ENCODE data around the gene KCNQ1. TPM values are rescaled to one million over a fixed set of nuclear protein-coding genes. Genes with fewer than 3 reads are reported as not detected.

KCNQ1 gene
- polyA plus RNA-seq, 1 of the 3 experiments (the other 2 are of a cell fraction): 0.05 TPM

- TF ChIP-seq REST (IDR thresholded peaks at IDR 0.05; ENCODE audit: low read depth, low read length): no peak
- TF ChIP-seq, protein P1, sequence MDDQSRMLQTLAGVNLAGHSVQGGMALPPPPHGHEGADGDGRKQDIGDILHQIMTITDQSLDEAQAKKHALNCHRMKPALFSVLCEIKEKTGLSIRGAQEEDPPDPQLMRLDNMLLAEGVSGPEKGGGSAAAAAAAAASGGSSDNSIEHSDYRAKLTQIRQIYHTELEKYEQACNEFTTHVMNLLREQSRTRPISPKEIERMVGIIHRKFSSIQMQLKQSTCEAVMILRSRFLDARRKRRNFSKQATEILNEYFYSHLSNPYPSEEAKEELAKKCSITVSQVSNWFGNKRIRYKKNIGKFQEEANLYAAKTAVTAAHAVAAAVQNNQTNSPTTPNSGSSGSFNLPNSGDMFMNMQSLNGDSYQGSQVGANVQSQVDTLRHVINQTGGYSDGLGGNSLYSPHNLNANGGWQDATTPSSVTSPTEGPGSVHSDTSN (IDR thresholded peaks at IDR 0.05): no peak
These were observed 82.9 kb downstream of the KCNQ1 start (continued) for GRCh38 chr11:2527621-2528291.

- Histone ChIP-seq H3K4me1 (ENCODE audit: control insufficient read depth in 1 of 2, insufficient read depth in 2 of 2, low read depth in 1 of 2, low read length in 1 of 2) (peaks cover 6 to 9% of the 10 kb centered on the region in 2 experiments; a peak in 2 of 4 replicates), H3K9ac (no peak overlapping the region), H3K4me3 (ENCODE audit: low read depth in 2 of 2, low read length in 1 of 2) (no peak overlapping the region), H3K4me2 (no peak overlapping the region), H3K27ac (ENCODE audit: low read depth in 2 of 2, low read length in 1 of 2) (no peak overlapping the region), H3K9me2 (no peaks in the 10 kb centered on the region), H3F3A (replicated peaks; ENCODE audit: insufficient read depth) (no peaks in the 10 kb centered on the region), H3K27me3 (ENCODE audit: insufficient read depth) (no peaks in the 10 kb centered on the region), H2AFZ (ENCODE audit: low read depth) (no peak overlapping the region), H3K36me3 (replicated peaks in 1 of 2; ENCODE audit: control insufficient read depth in 1 of 2, insufficient read depth in 2 of 2, low read length in 1 of 2) (no peaks in the 10 kb centered on the region), H3K9me3 (no peaks in the 10 kb centered on the region), H3K79me2 (ENCODE audit: insufficient read depth) (no peaks in the 10 kb centered on the region), H4K20me1 (ENCODE audit: insufficient read depth) (no peaks in the 10 kb centered on the region)
- CTCF ChIA-PET: interaction anchor here (1.1 to 14.0 kb wide), 7 partner anchors 10 to 365 kb away, joined by 3 to 461 read pairs (median 5); no protein-coding TSS in a partner anchor
- WGBS (ENCODE audit: low lambda C conversion rate): 51% methylated on average over 7 of the region's 18 CpGs
- POLR2A ChIA-PET: no interaction called here
- TF ChIP-seq, protein P2, sequence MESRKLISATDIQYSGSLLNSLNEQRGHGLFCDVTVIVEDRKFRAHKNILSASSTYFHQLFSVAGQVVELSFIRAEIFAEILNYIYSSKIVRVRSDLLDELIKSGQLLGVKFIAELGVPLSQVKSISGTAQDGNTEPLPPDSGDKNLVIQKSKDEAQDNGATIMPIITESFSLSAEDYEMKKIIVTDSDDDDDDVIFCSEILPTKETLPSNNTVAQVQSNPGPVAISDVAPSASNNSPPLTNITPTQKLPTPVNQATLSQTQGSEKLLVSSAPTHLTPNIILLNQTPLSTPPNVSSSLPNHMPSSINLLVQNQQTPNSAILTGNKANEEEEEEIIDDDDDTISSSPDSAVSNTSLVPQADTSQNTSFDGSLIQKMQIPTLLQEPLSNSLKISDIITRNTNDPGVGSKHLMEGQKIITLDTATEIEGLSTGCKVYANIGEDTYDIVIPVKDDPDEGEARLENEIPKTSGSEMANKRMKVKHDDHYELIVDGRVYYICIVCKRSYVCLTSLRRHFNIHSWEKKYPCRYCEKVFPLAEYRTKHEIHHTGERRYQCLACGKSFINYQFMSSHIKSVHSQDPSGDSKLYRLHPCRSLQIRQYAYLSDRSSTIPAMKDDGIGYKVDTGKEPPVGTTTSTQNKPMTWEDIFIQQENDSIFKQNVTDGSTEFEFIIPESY (IDR thresholded peaks at IDR 0.05; ENCODE audit: borderline replicate concordance, low read depth): no peak
- TF ChIP-seq FOXJ3 (CRISPR knock-in tag; IDR thresholded peaks at IDR 0.05) (no peak), TCF12 (IDR thresholded peaks at IDR 0.05) (no peak), SMC3 (IDR thresholded peaks at IDR 0.05; ENCODE audit: low read depth, low read length) (no peak), EZH2phosphoT487 (IDR thresholded peaks at IDR 0.05; ENCODE audit: borderline replicate concordance, low read depth) (no peak), TEAD4 (IDR thresholded peaks at IDR 0.05; ENCODE audit: borderline replicate concordance, insufficient read depth) (no peak), RCOR1 (IDR thresholded peaks at IDR 0.05; ENCODE audit: low read length) (no peak), GATA2 (CRISPR knock-in tag; IDR thresholded peaks at IDR 0.05) (no peak), JUND (IDR thresholded peaks at IDR 0.05) (no peak), RXRA (IDR thresholded peaks at IDR 0.05; ENCODE audit: borderline replicate concordance, low read depth) (no peak), NFIC (IDR thresholded peaks at IDR 0.05; ENCODE audit: borderline replicate concordance) (no peak), RFX5 (IDR thresholded peaks at IDR 0.05; ENCODE audit: low read length) (no peak), YY1 (IDR thresholded peaks at IDR 0.05; ENCODE audit: low read depth) (no peak), GABPA (IDR thresholded peaks at IDR 0.05; ENCODE audit: low read depth) (no peak), MEF2A (IDR thresholded peaks at IDR 0.05; ENCODE audit: borderline replicate concordance, low read depth) (no peak)
- TF ChIP-seq, protein P1 (IDR thresholded peaks at IDR 0.05): no peak
- TF ChIP-seq, protein P3, sequence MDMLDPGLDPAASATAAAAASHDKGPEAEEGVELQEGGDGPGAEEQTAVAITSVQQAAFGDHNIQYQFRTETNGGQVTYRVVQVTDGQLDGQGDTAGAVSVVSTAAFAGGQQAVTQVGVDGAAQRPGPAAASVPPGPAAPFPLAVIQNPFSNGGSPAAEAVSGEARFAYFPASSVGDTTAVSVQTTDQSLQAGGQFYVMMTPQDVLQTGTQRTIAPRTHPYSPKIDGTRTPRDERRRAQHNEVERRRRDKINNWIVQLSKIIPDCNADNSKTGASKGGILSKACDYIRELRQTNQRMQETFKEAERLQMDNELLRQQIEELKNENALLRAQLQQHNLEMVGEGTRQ (IDR thresholded peaks at IDR 0.05; ENCODE audit: borderline replicate concordance, low read depth, low read length): no peak
- DNase-seq: no peak
These were observed 83.7 kb downstream of the KCNQ1 start for GRCh38 chr11:2528301-2529050.

Data from SK-N-SH (cell line).